H9 (cell line): ENCODE results near the gene PDE12. TPM values are rescaled to one million over a fixed set of nuclear protein-coding genes. Genes with fewer than 3 reads are reported as not detected.

Experiments used
- DNase-seq: peaks from one replicate; pipeline ENCODE4 v3.0.0-alpha.2; 2017
- H2AFZ ChIP-seq: one replicate; pipeline ENCODE4 v1.6.1; 2013; ENCODE audit warnings: mild to moderate bottlenecking, low read length, control low read depth, moderate library complexity
- H2AK5ac ChIP-seq: 2 replicates; pipeline ENCODE4 v1.6.1; 2013; ENCODE audit warnings: low read length, control low read depth, mixed read lengths; ENCODE audit not compliant: insufficient read length
- H2BK120ac ChIP-seq: one replicate; pipeline ENCODE4 v1.6.1; 2013; ENCODE audit warnings: low read depth, mild to moderate bottlenecking, low read length, control low read depth, inconsistent platforms; ENCODE audit not compliant: poor library complexity, severe bottlenecking
- H2BK12ac ChIP-seq: 2 replicates; pipeline ENCODE4 v1.6.1; 2013; ENCODE audit warnings: low read length, control low read depth, mixed read lengths, low read depth; ENCODE audit not compliant: insufficient read length
- H2BK15ac ChIP-seq: 2 replicates; pipeline ENCODE4 v1.6.1; 2013; ENCODE audit warnings: low read depth, low read length, control low read depth
- H2BK20ac ChIP-seq: one replicate; pipeline ENCODE4 v1.6.1; 2013; ENCODE audit warnings: low read depth, mild to moderate bottlenecking, low read length, control low read depth, inconsistent platforms; ENCODE audit not compliant: poor library complexity, severe bottlenecking
- H2BK5ac ChIP-seq: 2 replicates; pipeline ENCODE4 v1.6.1; 2013; ENCODE audit warnings: low read length, control low read depth, mixed read lengths; ENCODE audit not compliant: insufficient read length
- H3K14ac ChIP-seq: 2 replicates; pipeline ENCODE4 v1.6.1; 2013; ENCODE audit warnings: low read length, control low read depth; ENCODE audit not compliant: insufficient read depth
- H3K18ac ChIP-seq: 2 replicates; pipeline ENCODE4 v1.6.1; 2013; ENCODE audit warnings: low read depth, mild to moderate bottlenecking, mixed read lengths, low read length, control low read depth; ENCODE audit not compliant: insufficient read length
- H3K23ac ChIP-seq: 2 replicates; pipeline ENCODE4 v1.6.1; 2013; ENCODE audit warnings: low read length, control low read depth, mixed read lengths, low read depth; ENCODE audit not compliant: insufficient read length
- H3K23me2 ChIP-seq: 2 replicates; pipeline ENCODE4 v1.6.1; 2013; ENCODE audit warnings: low read depth, mild to moderate bottlenecking, mixed read lengths, low read length, control low read depth; ENCODE audit not compliant: insufficient read length, poor library complexity, severe bottlenecking
- H3K27ac ChIP-seq: 2 replicates; pipeline ENCODE4 v1.5.1; 2013; ENCODE audit warnings: low read length, control low read depth, mixed read lengths, low read depth; ENCODE audit not compliant: insufficient read length
- H3K27me3 ChIP-seq: 2 replicates; pipeline ENCODE4 v1.6.1; 2013; ENCODE audit warnings: low read length, control low read depth, inconsistent platforms; ENCODE audit not compliant: insufficient read depth
- H3K4ac ChIP-seq: 2 replicates; pipeline ENCODE4 v1.6.1; 2013; ENCODE audit warnings: low read depth, mild to moderate bottlenecking, control low read depth, inconsistent platforms, low read length, moderate library complexity
- H3K4me1 ChIP-seq: 2 replicates; pipeline ENCODE4 v1.6.1; 2013; ENCODE audit warnings: low read length, control low read depth, inconsistent platforms; ENCODE audit not compliant: insufficient read depth
- H3K4me2 ChIP-seq: 2 replicates; pipeline ENCODE4 v1.6.1; 2013; ENCODE audit warnings: low read length, control low read depth, mixed read lengths; ENCODE audit not compliant: insufficient read length, insufficient read depth
- H3K56ac ChIP-seq: 2 replicates; pipeline ENCODE4 v1.6.1; 2013; ENCODE audit warnings: low read depth, mild to moderate bottlenecking, mixed read lengths, low read length, control low read depth; ENCODE audit not compliant: insufficient read length
- H3K79me1 ChIP-seq: 2 replicates; pipeline ENCODE4 v1.6.1; 2013; ENCODE audit warnings: low read depth, mild to moderate bottlenecking, moderate library complexity, low read length, control low read depth, inconsistent platforms; ENCODE audit not compliant: insufficient read depth, poor library complexity, severe bottlenecking
- H3K79me2 ChIP-seq: 2 replicates; pipeline ENCODE4 v1.6.1; 2013; ENCODE audit warnings: low read length, control low read depth, inconsistent platforms; ENCODE audit not compliant: insufficient read depth
- H3K9ac ChIP-seq: 2 replicates; pipeline ENCODE4 v1.6.1; 2013; ENCODE audit warnings: low read length, control low read depth, mixed read lengths; ENCODE audit not compliant: insufficient read length; ENCODE audit errors: extremely low read depth
- H3K9me3 ChIP-seq: one replicate; pipeline ENCODE4 v1.6.1; 2013; ENCODE audit warnings: low read depth, low read length, inconsistent platforms; ENCODE audit not compliant: control insufficient read depth
- H3T11ph ChIP-seq: one replicate; pipeline ENCODE4 v1.6.1; 2013; ENCODE audit warnings: mild to moderate bottlenecking, low read length, control low read depth, inconsistent platforms
- H4K20me1 ChIP-seq: one replicate; pipeline ENCODE4 v1.6.1; 2013; ENCODE audit not compliant: control insufficient read depth, insufficient read length, insufficient read depth
- H4K5ac ChIP-seq: 2 replicates; pipeline ENCODE4 v1.6.1; 2013; ENCODE audit warnings: low read depth, mild to moderate bottlenecking, mixed read lengths, low read length, control low read depth; ENCODE audit not compliant: insufficient read length
- H4K8ac ChIP-seq: replicated peaks from 2 replicates; pipeline ENCODE4 v1.6.1; 2013; ENCODE audit warnings: low read length, control low read depth, mixed read lengths, low read depth; ENCODE audit not compliant: insufficient read length
- H4K91ac ChIP-seq: 2 replicates; pipeline ENCODE4 v1.6.1; 2013; ENCODE audit warnings: low read depth, mild to moderate bottlenecking, moderate library complexity, mixed read lengths, low read length, control low read depth; ENCODE audit not compliant: insufficient read length
- H3K27ac Mint-ChIP-seq, 3 experiments: 2 replicates in 2 of 3; 3 replicates in 1 of 3; pipeline ENCODE4 v1.8.0; 2020 to 2021; ENCODE audit warnings: mixed read lengths in 3 of 3, mild to moderate bottlenecking in 1 of 3, moderate library complexity in 1 of 3
- H3K27me3 Mint-ChIP-seq: 2 replicates; pipeline ENCODE4 v1.8.0; 2021; ENCODE audit warnings: low read depth, mild to moderate bottlenecking, moderate library complexity, mixed read lengths
- H3K36me3 Mint-ChIP-seq, 3 experiments: 2 replicates in 2 of 3; 3 replicates in 1 of 3; pipeline ENCODE4 v1.8.0; 2020 to 2021; ENCODE audit warnings: low read depth in 3 of 3, mixed read lengths in 3 of 3; ENCODE audit not compliant: insufficient read depth in 1 of 3
- H3K4me1 Mint-ChIP-seq, 2 experiments: 2 replicates each; pipeline ENCODE4 v1.8.0; 2020; ENCODE audit warnings: mixed read lengths in 2 of 2
- H3K4me3 Mint-ChIP-seq, 2 experiments: 2 replicates in 1 of 2; 3 replicates in 1 of 2; pipeline ENCODE4 v1.8.0; 2020 to 2021; ENCODE audit warnings: mild to moderate bottlenecking in 2 of 2, mixed read lengths in 2 of 2, moderate library complexity in 1 of 2
- H3K9me3 Mint-ChIP-seq, 2 experiments: 2 replicates in 1 of 2; 3 replicates in 1 of 2; pipeline ENCODE4 v1.8.0; 2020; ENCODE audit warnings: mild to moderate bottlenecking in 2 of 2, mixed read lengths in 2 of 2, moderate library complexity in 1 of 2
- WGBS: extraction: QIAGEN DNeasy Blood & Tissue Kit; methylation state at CpG from one replicate; pipeline ENCODE4 v1.1.7; 2013; ENCODE audit warnings: missing lambda C conversion rate, low lambda C conversion rate, mixed read lengths; ENCODE audit not compliant: insufficient read length; ENCODE audit errors: extremely low coverage; 5-methylcytosine and 5-hydroxymethylcytosine counted together
- total RNA-seq: library from RNA; stranded (reverse); gene quantifications from 2 replicates; pipeline ENCODE4 v1.2.1, GENCODE V29; 2021
- TF ChIP-seq, protein P1 (sequence below): fragments of 200-600 bp; sonication (generic); conservative IDR thresholded peaks from 3 replicates; pipeline ENCODE4 v1.8.0; 2021; ENCODE audit warnings: antibody characterized with exemption, mild to moderate bottlenecking

PDE12 gene
- total RNA-seq, 1 experiment from 2014 or later, result 18.9 TPM

- H3T11ph ChIP-seq, result no peak overlapping the region
- no peak overlapping the region for H3K56ac ChIP-seq
- peaks cover 2% of the 10 kb centered on the region; the same call in 1 of the 2 replicates for H3K79me2 ChIP-seq
- Mint-ChIP-seq H3K9me3 (no peaks in the 10 kb centered on the region), H3K4me3 (no peak overlapping the region), H3K4me1 (no peaks in the 10 kb centered on the region; a peak in 1 of 4 replicates), H3K27me3 (no peaks in the 10 kb centered on the region), H3K27ac (peak overlapping the region in 1 of 3 experiments; percentile 53; a peak in 2 of 7 replicates), H3K36me3 (peaks cover 34 to 81% (median 74%) of the 10 kb centered on the region in 3 experiments)
- H3K27me3 ChIP-seq, result no peaks in the 10 kb centered on the region
- no peak overlapping the region for H3K9ac ChIP-seq
- H2BK5ac ChIP-seq, result no peak overlapping the region
- no peak overlapping the region for H4K91ac ChIP-seq
- no peaks in the 10 kb centered on the region for H3K9me3 ChIP-seq
- no peak overlapping the region for H2AFZ ChIP-seq
- no peak overlapping the region for H3K23ac ChIP-seq
- no peak overlapping the region for H2BK120ac ChIP-seq
- H3K4me2 ChIP-seq, result no peak overlapping the region
- H2BK20ac ChIP-seq, result no peak overlapping the region
- no peak overlapping the region for H2AK5ac ChIP-seq
- no peak overlapping the region for H3K14ac ChIP-seq
- no peak overlapping the region for H3K27ac ChIP-seq
- no peak overlapping the region for H3K18ac ChIP-seq
- no peak overlapping the region for H2BK15ac ChIP-seq
- DNase-seq, result no peak
- no peak overlapping the region for H4K5ac ChIP-seq
- H3K23me2 ChIP-seq, result no peaks in the 10 kb centered on the region
- no peaks in the 10 kb centered on the region for H4K20me1 ChIP-seq
- no CpG with 5 or more reads among the region's 9 CpGs for WGBS
- H3K4me1 ChIP-seq, result no peaks in the 10 kb centered on the region
- H3K4ac ChIP-seq, result no peak overlapping the region
- TF ChIP-seq, protein P1, sequence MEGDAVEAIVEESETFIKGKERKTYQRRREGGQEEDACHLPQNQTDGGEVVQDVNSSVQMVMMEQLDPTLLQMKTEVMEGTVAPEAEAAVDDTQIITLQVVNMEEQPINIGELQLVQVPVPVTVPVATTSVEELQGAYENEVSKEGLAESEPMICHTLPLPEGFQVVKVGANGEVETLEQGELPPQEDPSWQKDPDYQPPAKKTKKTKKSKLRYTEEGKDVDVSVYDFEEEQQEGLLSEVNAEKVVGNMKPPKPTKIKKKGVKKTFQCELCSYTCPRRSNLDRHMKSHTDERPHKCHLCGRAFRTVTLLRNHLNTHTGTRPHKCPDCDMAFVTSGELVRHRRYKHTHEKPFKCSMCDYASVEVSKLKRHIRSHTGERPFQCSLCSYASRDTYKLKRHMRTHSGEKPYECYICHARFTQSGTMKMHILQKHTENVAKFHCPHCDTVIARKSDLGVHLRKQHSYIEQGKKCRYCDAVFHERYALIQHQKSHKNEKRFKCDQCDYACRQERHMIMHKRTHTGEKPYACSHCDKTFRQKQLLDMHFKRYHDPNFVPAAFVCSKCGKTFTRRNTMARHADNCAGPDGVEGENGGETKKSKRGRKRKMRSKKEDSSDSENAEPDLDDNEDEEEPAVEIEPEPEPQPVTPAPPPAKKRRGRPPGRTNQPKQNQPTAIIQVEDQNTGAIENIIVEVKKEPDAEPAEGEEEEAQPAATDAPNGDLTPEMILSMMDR, result no peak
- H3K79me1 ChIP-seq, result peaks cover 5% of the 10 kb centered on the region
- H2BK12ac ChIP-seq, result no peak overlapping the region
- H4K8ac ChIP-seq, result no peak overlapping the region
Measured at GRCh38 chr3:57577801-57578200, 21.7 kb downstream of the PDE12 start.
